Measurements from ENCODE around the gene S100A12.

- TF ChIP-seq CTCF (IDR thresholded peaks at IDR 0.05; ENCODE audit: low read depth, low read length, poor library complexity, severe bottlenecking) = no peak
- TF ChIP-seq EZH2phosphoT487 (IDR thresholded peaks at IDR 0.05; ENCODE audit: borderline replicate concordance, low read length) = no peak
These were observed 18.5 kb upstream of the S100A12 start for GRCh38 chr1:153393926-153394325.
